Measurements from ENCODE around the gene PLN. TPM values are rescaled to one million over a fixed set of nuclear protein-coding genes. Genes with fewer than 3 reads are reported as not detected.

The PLN gene
- total RNA-seq, 3 donors from 2014 or later, result 2.9 to 5.7 (median 4.6) TPM

DNA sequence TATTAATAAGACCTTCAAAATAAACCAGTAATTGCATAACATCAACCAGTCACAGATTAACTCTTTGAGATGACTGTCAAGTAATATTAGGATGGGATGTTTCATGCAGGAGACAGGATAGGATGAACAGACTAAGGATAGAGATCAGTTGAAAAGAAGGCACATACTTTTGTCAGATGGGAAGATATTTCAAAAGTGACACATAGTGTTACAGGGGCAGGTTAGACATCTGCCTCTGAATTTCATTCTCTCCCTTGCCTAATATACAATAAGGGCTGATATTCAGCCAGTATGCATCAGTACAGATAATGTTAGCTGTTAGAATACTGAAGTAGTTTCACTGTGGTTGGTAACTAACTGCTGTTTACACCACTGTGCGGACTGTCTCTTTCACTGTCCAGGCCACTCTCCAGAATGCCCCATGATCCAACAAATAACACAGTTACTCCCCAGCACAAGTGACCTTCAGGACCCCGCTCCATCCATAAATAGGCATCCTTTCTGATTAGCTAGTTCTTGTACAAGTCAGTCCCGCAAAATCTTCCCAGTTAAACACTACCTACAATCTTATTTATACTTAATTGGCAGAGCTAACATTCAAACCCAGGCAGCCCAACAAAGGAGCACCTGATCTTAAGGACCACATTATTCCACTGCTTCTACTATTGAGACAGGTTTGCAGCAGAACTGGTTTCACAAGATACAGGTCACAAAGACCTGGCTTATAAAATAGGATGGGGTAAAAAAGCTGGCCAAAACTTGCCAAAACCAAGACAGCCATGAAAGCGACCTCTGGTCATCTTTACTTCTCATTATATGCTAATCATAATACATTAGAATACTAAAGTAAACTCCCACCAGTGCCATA, 21.9 kb upstream of the PLN start:
- Histone ChIP-seq H3K9me3 (no peaks in the 10 kb centered on the region), H3K4me1 (no peaks in the 10 kb centered on the region), H3K36me3 (no peaks in the 10 kb centered on the region), H3K27ac (peak overlapping the region in 1 of 2 donors; percentile 27), H3K27me3 (no peaks in the 10 kb centered on the region), H3K4me3 (no peak overlapping the region)
- TF ChIP-seq, protein P1, sequence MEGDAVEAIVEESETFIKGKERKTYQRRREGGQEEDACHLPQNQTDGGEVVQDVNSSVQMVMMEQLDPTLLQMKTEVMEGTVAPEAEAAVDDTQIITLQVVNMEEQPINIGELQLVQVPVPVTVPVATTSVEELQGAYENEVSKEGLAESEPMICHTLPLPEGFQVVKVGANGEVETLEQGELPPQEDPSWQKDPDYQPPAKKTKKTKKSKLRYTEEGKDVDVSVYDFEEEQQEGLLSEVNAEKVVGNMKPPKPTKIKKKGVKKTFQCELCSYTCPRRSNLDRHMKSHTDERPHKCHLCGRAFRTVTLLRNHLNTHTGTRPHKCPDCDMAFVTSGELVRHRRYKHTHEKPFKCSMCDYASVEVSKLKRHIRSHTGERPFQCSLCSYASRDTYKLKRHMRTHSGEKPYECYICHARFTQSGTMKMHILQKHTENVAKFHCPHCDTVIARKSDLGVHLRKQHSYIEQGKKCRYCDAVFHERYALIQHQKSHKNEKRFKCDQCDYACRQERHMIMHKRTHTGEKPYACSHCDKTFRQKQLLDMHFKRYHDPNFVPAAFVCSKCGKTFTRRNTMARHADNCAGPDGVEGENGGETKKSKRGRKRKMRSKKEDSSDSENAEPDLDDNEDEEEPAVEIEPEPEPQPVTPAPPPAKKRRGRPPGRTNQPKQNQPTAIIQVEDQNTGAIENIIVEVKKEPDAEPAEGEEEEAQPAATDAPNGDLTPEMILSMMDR (IDR thresholded peaks at IDR 0.05), result no peak
- no peak for TF ChIP-seq POLR2AphosphoS5 (IDR thresholded peaks at IDR 0.05)
- no peak for TF ChIP-seq POLR2A (IDR thresholded peaks at IDR 0.05)
- DNase-seq (ENCODE audit: low spot score in 2 of 2), result no peak
- intact Hi-C loops (cut with DNase I; ENCODE audit: low total_unique reads), result no loop called here

DNA sequence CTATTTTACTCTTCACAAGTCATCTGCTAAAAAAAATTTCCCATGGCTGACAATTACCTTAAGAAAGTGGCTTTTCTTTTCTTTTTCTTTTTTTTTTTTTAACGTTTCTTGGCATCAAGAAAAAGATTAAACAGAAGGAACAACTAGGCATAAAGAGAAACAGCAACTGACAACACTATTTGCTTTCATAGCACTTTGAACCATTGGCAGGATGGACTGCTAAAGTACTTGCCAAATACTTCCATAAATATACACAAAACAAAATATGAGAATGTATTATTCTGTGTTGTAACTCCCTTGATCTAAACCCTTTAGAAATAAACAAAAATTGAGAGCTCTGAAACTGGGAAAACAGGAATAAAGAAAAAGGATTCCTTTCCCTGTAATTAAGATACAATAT, 20.0 kb upstream of the PLN start:
- TF ChIP-seq POLR2AphosphoS5 (IDR thresholded peaks at IDR 0.05) (no peak), POLR2A (IDR thresholded peaks at IDR 0.05) (no peak)
- TF ChIP-seq, protein P1 (IDR thresholded peaks at IDR 0.05), result no peak
- H3K9me3 ChIP-seq, result no peaks in the 10 kb centered on the region
- intact Hi-C loops (cut with DNase I; ENCODE audit: low total_unique reads), result no loop called here
- no peaks in the 10 kb centered on the region for H3K36me3 ChIP-seq
- H3K27me3 ChIP-seq, result no peaks in the 10 kb centered on the region
- no peak overlapping the region for H3K4me3 ChIP-seq
- H3K27ac ChIP-seq, result no peak overlapping the region
- DNase-seq (ENCODE audit: low spot score in 2 of 2), result no peak
- H3K4me1 ChIP-seq, result no peaks in the 10 kb centered on the region

DNA sequence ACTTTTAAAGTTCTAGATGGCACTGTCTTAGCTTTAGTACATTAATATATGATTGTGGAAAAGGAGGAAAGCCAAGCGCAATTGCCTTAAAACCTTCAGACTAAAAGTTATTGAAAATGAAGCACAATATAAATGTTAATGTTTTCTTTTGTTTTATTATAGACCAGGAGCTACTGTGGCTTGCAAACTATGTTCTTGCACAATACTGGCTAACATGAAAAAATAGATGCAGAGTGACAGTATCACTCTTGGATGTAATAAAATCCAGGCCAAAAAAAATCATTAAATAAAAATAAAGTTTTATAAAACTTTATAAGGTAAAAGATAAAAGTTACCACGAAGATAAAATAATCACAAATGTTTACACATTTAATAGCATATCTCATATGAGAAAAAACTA, 18.3 kb upstream of the PLN start:
- H3K27me3 ChIP-seq, result no peaks in the 10 kb centered on the region
- no peaks in the 10 kb centered on the region for H3K36me3 ChIP-seq
- intact Hi-C loops (cut with DNase I; ENCODE audit: low total_unique reads), result no loop called here
- H3K27ac ChIP-seq, result no peak overlapping the region
- TF ChIP-seq POLR2A (IDR thresholded peaks at IDR 0.05) (no peak), POLR2AphosphoS5 (IDR thresholded peaks at IDR 0.05) (no peak)
- TF ChIP-seq, protein P1 (IDR thresholded peaks at IDR 0.05), result no peak
- DNase-seq (ENCODE audit: low spot score in 2 of 2), result no peak
- no peaks in the 10 kb centered on the region for H3K4me1 ChIP-seq
- no peak overlapping the region for H3K4me3 ChIP-seq
- no peaks in the 10 kb centered on the region for H3K9me3 ChIP-seq

DNA sequence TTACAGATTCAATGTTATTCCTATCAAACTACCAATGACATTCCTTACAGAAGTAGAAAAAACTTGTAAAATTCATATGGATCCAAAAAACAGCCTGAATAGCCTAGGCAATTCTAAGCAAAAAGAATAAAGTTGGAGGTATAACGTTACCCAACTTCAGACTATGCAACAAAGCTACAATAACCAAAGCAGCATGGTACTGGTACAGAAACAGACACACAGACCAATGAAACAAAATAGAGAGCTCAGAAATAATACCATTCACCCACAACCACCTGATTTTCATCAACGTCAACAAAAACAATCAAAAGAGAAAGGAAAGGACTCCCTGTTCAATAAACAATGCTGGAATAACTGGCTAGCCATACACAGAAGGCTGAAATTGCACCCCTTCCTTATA, 17.2 kb upstream of the PLN start:
- Histone ChIP-seq H3K4me3 (no peak overlapping the region), H3K27ac (no peak overlapping the region), H3K27me3 (no peaks in the 10 kb centered on the region), H3K4me1 (no peaks in the 10 kb centered on the region), H3K9me3 (no peaks in the 10 kb centered on the region), H3K36me3 (no peaks in the 10 kb centered on the region)
- no peak for DNase-seq (ENCODE audit: low spot score in 2 of 2)
- intact Hi-C loops (cut with DNase I; ENCODE audit: low total_unique reads), result no loop called here
- TF ChIP-seq POLR2A (IDR thresholded peaks at IDR 0.05), result no peak
- TF ChIP-seq, protein P1 (IDR thresholded peaks at IDR 0.05), result no peak

DNA sequence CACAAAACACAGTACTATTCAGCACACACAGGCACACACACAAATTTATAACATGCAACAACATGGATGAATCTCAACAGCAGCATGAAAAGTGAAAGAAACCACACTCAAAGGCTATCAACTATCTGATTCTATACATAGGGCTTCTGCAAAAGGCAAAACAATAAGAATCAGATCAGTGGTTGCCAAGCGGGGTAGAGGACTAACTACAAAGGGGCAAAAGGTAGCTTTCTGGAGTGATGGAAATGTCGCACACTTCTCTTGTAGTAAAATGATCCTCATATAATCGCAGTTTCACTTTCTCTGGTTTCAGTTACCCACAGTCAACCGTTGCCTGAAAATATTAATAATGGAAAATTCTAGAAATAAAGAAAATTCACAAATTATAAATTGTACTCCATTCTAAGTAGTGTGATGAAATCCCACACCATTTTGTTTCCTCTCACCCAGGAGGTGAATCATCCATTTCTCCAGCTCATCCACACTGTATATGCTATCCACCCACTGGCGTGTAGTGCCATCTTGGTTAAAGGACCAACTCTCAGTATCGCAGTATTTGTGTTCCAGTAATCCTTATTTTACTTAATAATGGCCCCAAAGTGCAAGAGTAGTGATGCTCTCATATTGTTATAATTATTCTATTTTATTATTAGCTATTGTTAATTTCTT, 12.8 kb upstream of the PLN start:
- Histone ChIP-seq H3K4me1 (no peaks in the 10 kb centered on the region), H3K9me3 (no peaks in the 10 kb centered on the region), H3K4me3 (no peak overlapping the region), H3K27me3 (no peaks in the 10 kb centered on the region), H3K36me3 (no peaks in the 10 kb centered on the region), H3K27ac (no peak overlapping the region)
- TF ChIP-seq POLR2AphosphoS5 (IDR thresholded peaks at IDR 0.05) (no peak), POLR2A (IDR thresholded peaks at IDR 0.05) (no peak)
- intact Hi-C loops (cut with DNase I; ENCODE audit: low total_unique reads), result no loop called here
- DNase-seq (ENCODE audit: low spot score in 2 of 2), result no peak
